Peyer's patch (tissue), 4 donors: ENCODE data around the gene PDZD2. TPM values are rescaled to one million over a fixed set of nuclear protein-coding genes. Genes with fewer than 3 reads are reported as not detected.

Experiments
- DNase-seq, 3 donors: peaks; one replicate each; pipeline ENCODE4 v3.0.0-alpha.2; 2017 to 2019
- H3K27ac ChIP-seq, 4 donors: fragments of 200-600 bp; sonication (generic); one replicate each; pipeline ENCODE4 v1.5.1; 2016 to 2019
- H3K27me3 ChIP-seq, 2 donors: fragments of 200-600 bp; sonication (generic); one replicate each; pipeline ENCODE4 v1.5.1; 2019
- H3K36me3 ChIP-seq, 3 donors: fragments of 200-600 bp; sonication (generic); one replicate each; pipeline ENCODE4 v1.5.1; 2016 to 2019
- H3K4me1 ChIP-seq, 4 donors: fragments of 200-600 bp; sonication (generic); one replicate each; pipeline ENCODE4 v1.5.1; 2016 to 2019
- H3K4me3 ChIP-seq, 4 donors: fragments of 200-600 bp; sonication (generic); 1 replicate in 3 of 4; 2 replicates in 1 of 4; pipeline ENCODE4 v1.5.1; 2016 to 2019; ENCODE audit warnings: mild to moderate bottlenecking in 1 of 4
- H3K9me3 ChIP-seq, 4 donors: fragments of 200-600 bp; sonication (generic); one replicate each; pipeline ENCODE4 v1.5.1; 2016 to 2019; ENCODE audit warnings: mild to moderate bottlenecking in 1 of 4
- CTCF ChIP-seq, 6 experiments: fragments of 450-650 bp in 4 of 6; fragments of 200-600 bp in 2 of 6; sonication (generic) in 1 of 6; IDR thresholded peaks; one replicate each; pipeline ENCODE4 v1.5.1; 2017 to 2019; ENCODE audit warnings: antibody characterized with exemption in 6 of 6, mild to moderate bottlenecking in 3 of 6, moderate library complexity in 1 of 6
- POLR2A ChIP-seq, 2 donors: fragments of 450-650 bp; IDR thresholded peaks; one replicate each; pipeline ENCODE4 v1.5.1; 2017; ENCODE audit warnings: antibody characterized with exemption in 2 of 2, mild to moderate bottlenecking in 2 of 2, moderate library complexity in 2 of 2
- total RNA-seq, 4 donors: library from RNA; depleted of rRNA; stranded (reverse); fragments of >200 nt; gene quantifications; one replicate each; pipeline ENCODE4 v1.1.0, GENCODE V29; 2016

PDZD2 gene
- total RNA-seq, 4 donors from 2014 or later, result 0.53 to 7.4 (median 3.0) TPM

DNA sequence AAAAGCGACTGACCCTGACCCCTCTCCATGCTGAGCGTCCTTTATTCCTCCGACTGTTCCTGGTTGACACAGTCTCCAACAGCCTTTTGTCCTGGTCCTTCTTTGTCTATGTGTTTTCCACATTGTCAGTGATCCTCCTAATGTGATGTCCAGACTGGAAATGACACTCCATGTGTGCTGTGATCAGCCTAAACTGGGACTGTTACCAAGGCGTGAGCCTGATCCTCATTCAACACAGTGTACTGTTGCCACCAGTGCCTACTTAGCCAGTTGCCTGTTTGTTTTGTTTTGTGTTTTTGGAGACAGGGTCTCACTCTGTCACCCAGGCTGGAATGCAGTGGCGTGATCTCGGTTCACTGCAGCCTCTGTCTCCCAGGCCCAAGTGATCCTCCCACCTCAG lies 343.1 kb downstream of the PDZD2 start:
- H3K36me3 ChIP-seq, result no peaks in the 10 kb centered on the region
- no peaks in the 10 kb centered on the region for H3K4me1 ChIP-seq
- H3K27me3 ChIP-seq, result no peaks in the 10 kb centered on the region
- no peaks in the 10 kb centered on the region for H3K9me3 ChIP-seq
- H3K4me3 ChIP-seq, result no peak overlapping the region
- H3K27ac ChIP-seq, result no peak overlapping the region
- no peak for DNase-seq
- TF ChIP-seq POLR2A (IDR thresholded peaks at IDR 0.05), result no peak
- TF ChIP-seq CTCF (IDR thresholded peaks at IDR 0.05), result no peak

- no peak overlapping the region for H3K4me3 ChIP-seq
- no peaks in the 10 kb centered on the region for H3K36me3 ChIP-seq
- TF ChIP-seq POLR2A (IDR thresholded peaks at IDR 0.05) (no peak), CTCF (IDR thresholded peaks at IDR 0.05) (no peak)
- no peak for DNase-seq
- no peaks in the 10 kb centered on the region for H3K27me3 ChIP-seq
- H3K9me3 ChIP-seq, result no peaks in the 10 kb centered on the region
- H3K27ac ChIP-seq, result no peak overlapping the region
- no peaks in the 10 kb centered on the region for H3K4me1 ChIP-seq
Measured at GRCh38 chr5:31982621-31983020, 343.7 kb downstream of the PDZD2 start.

- Histone ChIP-seq H3K4me1 (no peaks in the 10 kb centered on the region), H3K4me3 (no peak overlapping the region), H3K9me3 (no peaks in the 10 kb centered on the region), H3K27ac (no peak overlapping the region), H3K27me3 (no peaks in the 10 kb centered on the region), H3K36me3 (no peaks in the 10 kb centered on the region)
- no peak for TF ChIP-seq POLR2A (IDR thresholded peaks at IDR 0.05)
- TF ChIP-seq CTCF (IDR thresholded peaks at IDR 0.05), result no peak
- no peak for DNase-seq
Measured at GRCh38 chr5:31983851-31984250, 344.9 kb downstream of the PDZD2 start.

DNA sequence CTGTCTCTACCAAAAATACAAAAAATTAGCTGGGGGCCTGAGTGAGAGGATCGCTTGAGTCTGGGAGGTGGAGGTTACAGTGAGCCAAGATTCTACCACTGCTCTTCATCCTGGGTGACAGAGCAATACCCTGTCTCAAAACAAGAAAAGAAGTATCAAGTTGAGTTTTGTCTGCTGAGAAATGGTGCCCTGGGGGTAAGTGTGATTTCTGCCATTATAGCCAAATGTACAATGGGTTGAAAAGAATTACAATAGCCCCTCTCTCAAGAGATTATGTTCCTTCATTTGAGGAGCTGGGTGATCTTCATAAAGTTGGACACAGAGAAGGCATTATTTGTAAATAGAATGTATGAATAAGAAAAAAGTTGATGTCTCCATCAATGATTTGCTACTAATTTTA lies 345.8 kb downstream of the PDZD2 start:
- Histone ChIP-seq H3K27me3 (no peaks in the 10 kb centered on the region), H3K4me3 (no peak overlapping the region), H3K27ac (no peak overlapping the region), H3K4me1 (no peaks in the 10 kb centered on the region), H3K36me3 (no peaks in the 10 kb centered on the region), H3K9me3 (no peaks in the 10 kb centered on the region)
- no peak for DNase-seq
- TF ChIP-seq POLR2A (IDR thresholded peaks at IDR 0.05) (no peak), CTCF (IDR thresholded peaks at IDR 0.05) (no peak)

DNA sequence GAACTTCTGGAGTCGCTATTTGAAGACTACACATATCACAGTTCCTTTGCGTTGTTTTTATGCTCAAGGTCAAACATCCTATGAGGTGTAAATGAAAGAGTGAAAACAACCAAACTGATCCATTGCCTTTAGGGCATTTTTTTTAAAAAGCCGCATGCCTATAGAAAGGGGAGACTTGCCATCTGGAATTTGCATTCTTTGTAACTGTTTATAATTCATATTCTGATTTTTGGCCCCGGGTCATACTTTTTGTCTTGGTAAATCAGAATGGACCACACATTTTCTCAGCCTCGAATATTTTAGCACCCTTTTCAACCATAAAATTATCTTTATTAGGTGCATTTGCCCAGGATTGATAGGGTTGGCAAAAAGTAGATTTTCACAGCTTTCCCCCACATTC lies 347.2 kb downstream of the PDZD2 start:
- no peaks in the 10 kb centered on the region for H3K4me1 ChIP-seq

More for the DNA sequence above, 347.2 kb downstream of the PDZD2 start:
- H3K27ac ChIP-seq, result no peak overlapping the region
- no peaks in the 10 kb centered on the region for H3K36me3 ChIP-seq
- no peak for DNase-seq
- no peak for TF ChIP-seq POLR2A (IDR thresholded peaks at IDR 0.05)
- TF ChIP-seq CTCF (IDR thresholded peaks at IDR 0.05), result no peak
- no peaks in the 10 kb centered on the region for H3K9me3 ChIP-seq
- no peak overlapping the region for H3K4me3 ChIP-seq
- H3K27me3 ChIP-seq, result no peaks in the 10 kb centered on the region
